ENCODE data around the gene PPOX.
A peak's percentile ranks its signal among the peaks of the same experiment; 100 is the strongest.

Gene PPOX

DNA sequence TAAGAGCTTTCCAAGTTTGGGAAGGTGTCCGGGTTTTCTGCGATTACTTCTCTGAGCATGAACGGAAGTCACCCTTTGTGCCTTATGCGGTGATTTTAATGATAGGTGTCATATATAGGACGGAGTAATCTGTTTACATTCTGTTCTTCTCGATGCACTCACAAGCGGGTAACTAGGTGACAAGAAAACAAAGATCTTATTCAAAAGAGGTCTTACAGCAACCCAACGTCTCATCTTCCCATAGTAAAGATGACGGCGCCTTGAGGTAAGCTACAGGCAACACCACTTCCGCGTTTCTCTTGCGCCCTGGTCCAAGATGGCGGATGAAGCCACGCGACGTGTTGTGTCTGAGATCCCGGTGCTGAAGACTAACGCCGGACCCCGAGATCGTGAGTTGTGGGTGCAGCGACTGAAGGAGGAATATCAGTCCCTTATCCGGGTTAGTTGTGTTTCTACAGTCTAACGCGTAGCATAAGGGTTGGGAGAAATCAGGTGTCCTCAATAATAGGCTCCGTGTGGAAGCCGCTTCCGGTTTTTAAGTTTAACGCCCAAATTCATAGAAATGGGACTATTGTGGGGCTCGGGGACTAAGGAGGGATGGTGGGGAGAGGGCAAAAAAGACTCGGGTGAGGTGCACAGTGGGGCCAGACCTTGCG is 12.4 kb upstream of the PPOX start, which contains the start of gene UFC1:
UFC1 (plus strand) TSS at position 297 of the 656 bp plus-strand sequence; CDS start at position 317, 20 bp downstream.
- peak; percentile 82 for DNase-seq

DNA sequence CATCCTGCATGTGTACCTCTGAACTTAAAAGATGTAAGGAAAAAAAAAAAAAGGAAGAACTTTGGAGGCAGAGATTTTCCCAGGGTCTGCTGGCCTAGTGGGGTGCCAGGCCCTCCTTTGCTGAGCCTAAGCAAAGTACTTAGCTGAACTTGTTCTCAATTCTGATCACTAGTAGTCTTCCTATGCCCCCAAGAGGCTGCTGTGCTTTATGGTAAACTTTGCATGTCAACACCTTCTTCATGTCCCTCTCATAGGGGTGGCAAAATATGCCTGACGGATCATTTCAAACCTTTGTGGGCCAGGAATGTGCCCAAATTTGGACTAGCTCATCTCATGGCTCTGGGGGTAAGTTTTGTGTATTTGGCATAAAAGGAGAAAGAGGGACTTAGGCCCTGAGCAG is 8.4 kb upstream of the PPOX start:
- DNase-seq: no peak

DNA sequence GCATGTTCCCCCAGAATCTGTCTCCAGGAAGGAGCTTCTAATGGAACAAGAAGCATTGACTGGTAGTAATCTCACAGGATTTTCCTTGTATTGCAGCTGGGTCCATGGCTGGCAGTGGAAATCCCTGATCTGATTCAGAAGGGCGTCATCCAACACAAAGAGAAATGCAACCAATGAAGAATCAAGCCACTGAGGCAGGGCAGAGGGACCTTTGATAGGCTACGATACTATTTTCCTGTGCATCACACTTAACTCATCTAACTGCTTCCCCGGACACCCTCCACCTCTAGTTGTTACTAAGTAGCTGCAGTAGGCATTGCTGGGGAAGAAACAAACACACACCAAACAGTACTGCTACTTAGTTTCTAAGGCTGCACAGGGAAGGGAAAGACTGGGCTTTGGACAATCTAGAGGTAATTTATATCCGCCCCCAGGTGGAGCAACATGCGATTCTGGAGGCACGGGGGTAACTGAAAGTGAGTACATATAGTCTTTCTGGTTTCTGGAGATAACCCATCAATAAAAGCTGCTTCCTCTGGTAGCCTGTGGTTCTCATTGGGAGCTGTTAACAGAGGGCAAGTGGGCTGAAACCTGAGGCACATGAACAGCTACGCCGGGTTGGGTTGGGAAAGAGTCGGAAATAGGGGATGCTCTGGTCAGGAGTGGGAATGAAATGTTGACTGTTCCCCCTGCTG is 7.8 kb upstream of the PPOX start:
- DNase-seq: no peak

DNA sequence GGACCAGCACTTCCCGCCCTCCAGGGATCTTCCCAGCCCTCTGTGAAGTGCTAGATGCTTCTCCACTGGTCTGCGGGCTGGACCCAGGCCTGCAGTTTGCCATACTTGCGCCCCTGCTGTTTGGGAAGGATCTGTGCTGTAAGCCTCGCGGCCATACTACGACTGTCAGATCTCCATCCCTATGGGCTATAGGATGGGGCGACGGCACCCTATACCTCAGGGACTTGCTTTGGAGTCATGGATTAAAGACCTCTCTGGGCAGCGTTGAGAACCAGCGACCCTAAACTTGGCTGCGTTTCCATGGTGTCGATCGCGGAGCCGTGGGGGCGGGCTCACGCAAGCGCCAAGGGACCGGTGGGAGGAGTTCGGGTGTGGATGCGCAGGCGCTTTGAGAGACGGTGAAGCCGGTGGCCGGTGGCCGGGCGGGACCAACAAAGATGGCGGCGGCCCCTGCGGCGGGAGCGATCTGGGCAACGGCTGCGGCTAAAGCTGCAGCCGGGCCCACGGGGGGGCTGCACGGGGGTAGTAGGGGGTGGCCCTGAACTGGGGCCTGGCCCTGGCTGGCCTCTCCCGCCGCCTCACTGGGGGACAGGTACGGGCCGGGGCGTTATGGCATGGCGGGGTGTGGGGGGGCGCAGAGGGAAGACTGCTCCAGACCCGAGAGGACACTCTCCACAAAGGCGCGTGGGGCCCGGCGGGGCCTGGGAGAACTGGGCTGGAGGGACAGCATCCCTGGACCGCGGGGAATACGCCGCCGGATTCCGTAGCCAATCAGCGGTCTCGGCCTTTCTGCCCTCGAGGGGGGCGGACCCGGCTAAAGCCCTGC is 6.9 kb upstream of the PPOX start, which contains the start of gene USP21:
USP21 (plus strand) TSS at position 414 of the 826 bp plus-strand sequence. CDS start 1,141 bp downstream, outside the sequence.
- DNase-seq: peak; percentile 94

DNA sequence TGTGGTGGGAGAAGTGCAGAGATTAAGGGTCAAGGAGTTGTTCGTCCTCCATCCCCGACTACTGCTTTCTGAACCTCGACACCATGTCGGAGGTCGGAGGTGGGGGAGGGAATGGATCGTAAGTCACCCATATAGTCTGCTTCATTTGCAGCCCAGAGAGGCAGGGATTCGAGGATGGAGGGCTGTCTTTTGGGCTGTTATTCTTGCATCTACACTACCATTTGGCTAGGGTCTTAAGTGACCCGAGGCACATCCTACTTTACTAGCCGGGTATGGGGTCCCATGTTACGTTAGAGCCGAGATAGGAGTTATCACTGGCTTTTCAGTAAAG is 6.3 kb upstream of the PPOX start:
- no peak for DNase-seq

DNA sequence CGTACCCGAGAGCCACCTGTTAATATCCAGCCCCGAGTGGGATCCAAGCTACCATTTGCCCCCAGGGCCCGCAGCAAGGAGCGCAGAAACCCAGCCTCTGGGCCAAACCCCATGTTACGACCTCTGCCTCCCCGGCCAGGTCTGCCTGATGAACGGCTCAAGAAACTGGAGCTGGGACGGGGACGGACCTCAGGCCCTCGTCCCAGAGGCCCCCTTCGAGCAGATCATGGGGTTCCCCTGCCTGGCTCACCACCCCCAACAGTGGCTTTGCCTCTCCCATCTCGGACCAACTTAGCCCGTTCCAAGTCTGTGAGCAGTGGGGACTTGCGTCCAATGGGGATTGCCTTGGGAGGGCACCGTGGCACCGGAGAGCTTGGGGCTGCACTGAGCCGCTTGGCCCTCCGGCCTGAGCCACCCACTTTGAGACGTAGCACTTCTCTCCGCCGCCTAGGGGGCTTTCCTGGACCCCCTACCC is 5.5 kb upstream of the PPOX start:
- no peak for DNase-seq

DNA sequence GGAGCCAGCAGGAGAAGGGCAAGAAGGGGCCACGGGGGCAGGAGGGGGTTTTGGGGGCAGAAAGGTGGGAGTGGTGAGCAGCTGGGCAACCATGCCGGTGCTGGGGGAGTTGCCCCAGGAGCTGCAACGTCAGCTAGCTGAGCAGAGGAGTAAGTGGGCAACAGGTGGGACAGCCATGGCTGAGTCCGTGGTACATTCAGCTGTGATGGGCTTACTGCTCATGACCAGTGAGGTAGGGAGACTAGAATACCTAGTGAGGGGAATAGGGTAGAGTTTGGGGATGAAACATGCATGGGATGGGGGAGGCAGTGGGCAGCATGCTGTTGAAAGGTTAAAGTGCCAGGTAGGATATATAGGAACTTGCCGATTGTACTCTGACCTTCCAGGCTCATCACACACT is 4.6 kb upstream of the PPOX start:
- DNase-seq: no peak

DNA sequence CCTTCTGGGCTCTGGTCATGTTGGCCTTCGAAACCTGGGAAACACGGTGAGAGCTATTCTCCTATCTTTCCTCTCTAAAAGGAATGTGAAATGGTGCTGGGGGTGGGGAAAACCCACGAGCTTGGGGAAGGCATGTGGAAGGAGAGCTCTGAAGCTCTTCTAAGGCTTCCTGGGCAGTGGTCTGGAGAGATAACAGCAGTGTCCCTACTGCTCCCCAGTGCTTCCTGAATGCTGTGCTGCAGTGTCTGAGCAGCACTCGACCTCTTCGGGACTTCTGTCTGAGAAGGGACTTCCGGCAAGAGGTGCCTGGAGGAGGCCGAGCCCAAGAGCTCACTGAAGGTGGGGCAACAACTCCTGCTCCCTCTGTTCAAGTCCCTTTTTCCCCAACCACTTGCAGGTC is 4.2 kb upstream of the PPOX start:
- DNase-seq: no peak

DNA sequence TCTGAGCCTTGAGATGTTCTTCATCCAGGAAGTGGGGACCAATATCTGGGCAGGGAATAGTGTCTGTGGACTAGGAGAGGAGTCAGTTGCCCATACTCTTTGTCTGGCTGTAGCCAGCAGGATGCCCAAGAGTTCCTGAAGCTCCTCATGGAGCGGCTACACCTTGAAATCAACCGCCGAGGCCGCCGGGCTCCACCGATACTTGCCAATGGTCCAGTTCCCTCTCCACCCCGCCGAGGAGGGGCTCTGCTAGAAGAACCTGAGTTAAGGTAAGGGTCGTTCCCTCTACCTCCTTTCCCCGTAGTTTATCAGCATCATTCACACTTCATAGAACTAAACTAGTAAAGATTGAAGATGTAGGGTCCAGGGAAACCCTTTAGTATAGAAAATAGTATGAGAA is 3.4 kb upstream of the PPOX start:
- no peak for DNase-seq

DNA sequence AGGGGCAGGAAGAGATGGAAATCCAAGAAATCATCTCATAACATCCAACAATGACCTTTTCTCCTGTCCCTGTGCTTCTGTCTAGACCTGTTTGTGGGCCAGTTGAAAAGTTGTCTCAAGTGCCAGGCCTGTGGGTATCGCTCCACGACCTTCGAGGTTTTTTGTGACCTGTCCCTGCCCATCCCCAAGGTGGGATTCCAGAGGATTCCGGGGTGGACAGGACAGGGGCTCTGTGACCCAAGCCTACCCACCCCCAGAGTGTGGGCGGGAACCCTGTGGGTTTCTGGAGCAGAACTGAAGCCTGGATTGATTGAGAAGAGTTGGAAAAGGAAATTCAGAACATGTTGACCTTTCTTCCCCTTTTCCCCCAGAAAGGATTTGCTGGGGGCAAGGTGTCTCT is 2.4 kb upstream of the PPOX start:
- no peak for DNase-seq

DNA sequence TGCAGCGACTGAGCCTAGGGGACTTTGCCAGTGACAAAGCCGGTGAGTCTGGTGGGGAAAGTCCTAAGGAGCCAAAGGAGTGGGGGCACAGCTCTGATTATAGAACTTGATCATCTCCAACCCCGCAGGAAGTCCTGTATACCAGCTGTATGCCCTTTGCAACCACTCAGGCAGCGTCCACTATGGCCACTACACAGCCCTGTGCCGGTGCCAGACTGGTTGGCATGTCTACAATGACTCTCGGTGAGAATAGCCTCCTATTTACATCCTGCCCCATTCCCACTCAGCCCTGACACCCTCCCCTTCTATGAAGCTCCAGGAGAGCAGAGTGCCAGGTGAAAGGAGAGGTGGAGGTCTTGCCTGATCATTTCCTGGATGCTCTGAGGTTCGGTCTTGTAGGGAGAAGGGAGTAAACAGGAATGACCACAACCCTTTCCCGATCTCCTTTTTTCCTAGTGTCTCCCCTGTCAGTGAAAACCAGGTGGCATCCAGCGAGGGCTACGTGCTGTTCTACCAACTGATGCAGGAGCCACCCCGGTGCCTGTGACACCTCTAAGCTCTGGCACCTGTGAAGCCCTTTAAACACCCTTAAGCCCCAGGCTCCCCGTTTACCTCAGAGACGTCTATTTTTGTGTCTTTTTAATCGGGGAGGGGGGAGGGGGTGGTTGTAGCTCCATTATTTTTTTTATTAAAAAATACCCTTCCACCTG is 1.2 kb upstream of the PPOX start:
- no peak for DNase-seq

DNA sequence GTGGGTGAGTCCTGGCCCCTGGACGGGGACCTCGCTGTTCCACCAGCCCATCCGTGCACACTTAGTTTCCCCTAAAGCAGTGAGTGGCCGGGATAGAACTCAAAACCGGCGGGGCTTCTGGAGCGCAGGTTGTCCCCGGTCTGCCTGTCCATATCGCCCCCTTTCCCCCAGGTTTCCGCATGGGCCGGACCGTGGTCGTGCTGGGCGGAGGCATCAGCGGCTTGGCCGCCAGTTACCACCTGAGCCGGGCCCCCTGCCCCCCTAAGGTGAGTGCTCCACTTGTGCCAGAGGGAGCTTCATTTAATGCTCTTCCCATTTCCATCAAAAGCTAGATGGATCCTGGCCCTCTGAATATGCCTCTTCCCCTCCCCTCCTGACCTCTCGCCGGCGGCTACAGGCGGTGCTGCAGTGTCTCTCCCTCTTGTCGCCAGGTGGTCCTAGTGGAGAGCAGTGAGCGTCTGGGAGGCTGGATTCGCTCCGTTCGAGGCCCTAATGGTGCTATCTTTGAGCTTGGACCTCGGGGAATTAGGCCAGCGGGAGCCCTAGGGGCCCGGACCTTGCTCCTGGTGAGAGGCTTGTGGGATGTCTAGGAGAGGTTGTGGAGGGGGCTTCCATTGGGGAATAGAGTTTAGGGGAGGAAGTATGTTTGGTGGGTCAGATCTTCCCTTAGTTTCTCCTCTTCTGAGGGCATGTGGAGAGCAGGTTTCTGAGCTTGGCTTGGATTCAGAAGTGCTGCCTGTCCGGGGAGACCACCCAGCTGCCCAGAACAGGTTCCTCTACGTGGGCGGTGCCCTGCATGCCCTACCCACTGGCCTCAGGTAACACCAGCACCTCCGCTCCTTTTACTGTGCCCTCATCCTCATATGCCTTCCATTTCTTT is 683 bp downstream of the PPOX start:
- DNase-seq: no peak

DNA sequence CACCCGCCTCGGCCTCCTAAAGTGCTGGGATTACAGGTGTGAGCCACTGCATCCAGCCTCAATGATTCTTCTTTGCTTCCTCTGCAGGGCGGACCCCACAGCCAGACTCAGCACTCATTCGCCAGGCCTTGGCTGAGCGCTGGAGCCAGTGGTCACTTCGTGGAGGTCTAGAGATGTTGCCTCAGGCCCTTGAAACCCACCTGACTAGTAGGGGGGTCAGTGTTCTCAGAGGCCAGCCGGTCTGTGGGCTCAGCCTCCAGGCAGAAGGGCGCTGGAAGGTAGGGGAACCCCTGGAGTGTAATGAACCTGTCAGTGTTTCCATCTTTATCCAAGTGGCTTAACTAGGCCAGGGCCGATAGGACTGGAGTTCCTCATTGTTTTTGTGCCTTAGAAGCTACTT is 2.7 kb downstream of the PPOX start:
- no peak for DNase-seq

DNA sequence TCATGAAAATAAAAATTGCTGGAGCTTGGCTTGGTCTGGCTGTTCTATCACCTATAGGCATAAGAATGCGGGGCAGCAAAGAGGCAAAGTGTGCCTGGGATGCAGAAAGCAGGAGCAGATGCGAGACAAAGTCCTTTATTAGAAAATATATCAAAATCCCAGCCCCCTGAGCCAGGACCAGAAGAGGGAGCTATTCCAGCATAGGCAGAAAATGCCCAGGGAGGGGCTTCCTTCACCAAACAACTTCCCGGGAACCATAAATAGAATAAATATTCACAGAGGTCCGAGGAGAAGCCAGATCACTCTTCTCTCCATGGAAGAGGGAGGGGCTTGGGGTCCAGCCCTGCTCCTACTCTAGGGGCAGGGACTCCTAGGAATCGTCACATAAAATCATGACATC is 5.0 kb downstream of the PPOX start:
- DNase-seq: no peak

DNA sequence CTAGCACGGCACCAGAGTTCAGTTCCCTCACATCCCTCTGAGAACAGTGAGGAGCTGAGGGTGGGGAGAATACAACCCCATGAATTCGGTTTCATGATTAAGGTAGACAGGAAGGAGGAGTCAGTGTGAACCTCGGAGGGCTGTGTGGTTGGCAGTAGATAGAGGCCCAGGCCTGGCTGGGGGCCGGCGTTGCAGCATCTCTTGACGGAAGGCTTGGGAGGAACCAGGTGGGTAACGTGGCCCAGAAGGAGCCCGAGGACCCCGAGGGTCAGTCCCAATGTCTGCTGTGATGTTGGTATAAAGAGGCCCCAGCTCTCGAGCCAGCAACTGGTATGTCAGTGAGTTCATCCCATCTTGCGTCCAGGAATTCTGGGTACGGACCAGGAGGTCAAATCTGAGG is 5.5 kb downstream of the PPOX start:
- no peak for DNase-seq

DNA sequence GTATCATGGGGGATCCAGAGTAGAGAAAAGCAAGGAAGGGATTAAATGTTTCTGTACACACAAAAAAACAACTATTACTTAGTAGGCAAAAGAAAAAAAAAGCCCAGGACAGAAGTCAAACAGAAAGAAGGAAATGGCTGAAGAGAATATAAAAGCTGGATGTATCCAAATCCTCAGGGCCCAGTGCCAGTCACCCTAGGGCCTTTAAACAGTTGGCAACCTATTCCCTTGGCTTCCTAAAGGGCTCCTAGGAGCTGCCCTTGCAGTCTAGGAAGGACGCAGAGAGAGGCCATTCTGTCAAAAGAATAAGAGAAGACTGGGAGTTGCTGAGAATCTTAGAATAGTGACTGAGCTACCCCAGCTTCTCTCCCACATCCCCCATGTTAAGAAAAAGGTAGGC is 6.1 kb downstream of the PPOX start:
- DNase-seq: no peak

DNA sequence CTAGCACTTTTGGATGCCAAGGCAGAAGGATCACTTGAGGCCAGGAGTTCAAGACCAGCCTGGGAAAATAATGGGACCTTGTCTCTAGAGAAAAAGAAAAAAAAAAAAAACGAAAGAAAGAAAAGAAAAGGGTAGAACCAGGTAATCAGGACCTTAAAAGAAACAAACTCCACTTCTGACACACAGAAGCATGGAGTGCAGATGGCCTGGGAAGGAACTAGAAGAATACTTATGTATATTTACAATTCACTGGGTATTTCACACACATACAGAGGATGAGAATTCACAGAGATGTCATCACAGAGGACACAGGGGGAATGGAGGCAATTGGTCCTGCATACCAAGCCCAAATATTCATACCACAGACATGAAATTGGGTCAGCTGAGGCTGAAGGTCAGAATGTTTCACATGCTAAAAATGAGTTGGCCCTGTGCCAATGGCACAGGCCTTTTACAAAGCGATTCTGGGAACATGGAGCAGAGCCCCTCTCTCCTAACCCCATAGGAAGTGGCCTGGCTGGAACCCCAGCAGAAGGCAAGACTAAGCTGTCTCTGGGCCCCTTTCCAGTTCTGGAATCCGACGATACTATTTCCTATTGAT is 6.7 kb downstream of the PPOX start:
- DNase-seq: no peak

DNA sequence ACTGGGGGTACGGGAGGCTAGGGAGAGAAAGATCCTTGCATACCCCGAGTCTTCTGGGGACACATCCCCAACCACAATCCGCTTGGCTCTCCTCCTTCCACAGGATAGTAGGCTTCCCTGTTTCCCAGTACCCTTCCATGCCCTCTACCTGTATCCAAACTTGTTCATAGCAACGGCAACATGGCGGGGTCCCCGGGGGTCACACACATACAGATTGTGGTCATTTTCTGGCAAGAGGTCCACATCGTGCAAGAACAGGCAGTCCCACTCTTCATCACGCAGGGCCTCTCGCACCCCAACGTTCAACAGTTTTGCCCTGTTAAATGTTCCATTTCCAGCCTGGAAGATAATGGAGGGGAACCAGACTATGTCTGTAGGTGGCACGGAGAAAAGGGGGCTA is 7.5 kb downstream of the PPOX start:
- no peak for DNase-seq

DNA sequence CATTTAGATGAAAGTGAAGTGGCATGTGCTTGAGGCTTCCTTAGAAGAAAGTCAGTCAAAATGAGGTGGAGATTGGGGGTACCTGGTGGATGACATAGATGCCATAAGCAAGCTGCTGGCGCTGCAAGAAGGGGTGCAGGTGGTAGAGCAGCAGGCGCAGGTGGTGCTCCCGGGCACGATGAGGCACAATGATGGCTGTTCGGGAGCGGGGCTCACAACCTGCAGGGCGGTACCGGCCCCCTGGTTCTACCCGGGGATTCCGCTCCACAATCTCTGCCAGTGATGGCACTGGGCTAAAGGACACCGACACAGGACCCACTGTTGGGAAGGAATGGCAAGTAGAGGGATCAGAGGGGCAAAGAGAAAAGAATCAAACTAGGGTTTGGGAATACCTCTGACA is 8.7 kb downstream of the PPOX start:
- DNase-seq: no peak

DNA sequence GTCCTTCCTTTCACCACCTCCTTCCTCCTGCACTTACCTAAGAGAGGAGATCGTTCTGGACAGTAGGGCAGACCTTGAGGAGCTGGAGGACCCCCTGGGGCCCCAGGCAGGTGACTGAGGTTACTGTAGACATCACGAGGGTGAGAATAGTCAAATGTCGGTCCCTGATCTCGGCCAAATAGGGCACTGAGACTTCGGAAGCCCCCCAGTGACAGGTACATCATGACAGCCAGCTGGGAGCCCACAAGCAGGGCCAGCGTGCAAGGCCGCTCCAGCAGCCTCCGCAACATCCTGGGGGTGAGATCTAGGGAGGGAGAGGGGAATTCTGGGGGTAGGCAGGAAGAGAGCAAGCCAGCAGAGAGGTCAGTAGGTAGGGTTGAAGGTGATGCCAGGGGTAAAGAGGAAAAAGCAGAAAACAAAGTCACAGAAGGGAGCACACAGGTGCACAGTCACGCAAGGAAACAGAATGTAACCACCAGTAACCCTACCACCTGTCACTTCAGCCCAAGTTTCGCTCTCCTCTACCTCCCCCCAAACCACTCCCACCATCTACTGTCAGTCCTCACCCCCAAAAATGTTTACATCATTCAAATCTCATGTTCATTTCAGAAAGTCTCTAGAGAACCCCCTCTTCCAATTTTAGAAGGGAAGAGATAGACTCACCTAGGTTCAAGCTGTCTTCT is 9.7 kb downstream of the PPOX start:
- no peak for DNase-seq

All from CD4-positive, alpha-beta T cell treated with Interleukin-6 for 4 hours (primary cell).